ENCODE results near the gene ZBTB20. TPM values are rescaled to one million over a fixed set of nuclear protein-coding genes. Genes with fewer than 3 reads are reported as not detected.

The ZBTB20 gene
- total RNA-seq, 6 experiments from 2014 or later = 36.7 to 59.4 (median 46.7) TPM

GRCh38 chr3:114660124-114660523 lies 487.0 kb downstream of the ZBTB20 start:
- DNase-seq (no peak), ATAC-seq (peak; percentile 51 to 72 (median 56))
- no peaks in the 10 kb centered on the region for H3K27me3 ChIP-seq
- intact Hi-C loops (cut with DNase I) = no loop called here
- no peaks in the 10 kb centered on the region for H3K36me3 ChIP-seq
- H3K4me3 ChIP-seq = no peak overlapping the region
- H3K9me3 ChIP-seq = no peaks in the 10 kb centered on the region
- H3K4me1 ChIP-seq = peaks cover 0 to 27% (median 7%) of the 10 kb centered on the region in 4 donors
- H3K27ac ChIP-seq = peak overlapping the region in 2 of 3 donors; percentile 7 to 76
- 30% methylated on average over 6 of the region's 6 CpGs for WGBS (ENCODE audit: insufficient coverage, low coverage, low lambda C conversion rate, missing lambda C conversion rate)
- no peak for TF ChIP-seq POLR2A (IDR thresholded peaks at IDR 0.05)
- TF ChIP-seq, protein P1, sequence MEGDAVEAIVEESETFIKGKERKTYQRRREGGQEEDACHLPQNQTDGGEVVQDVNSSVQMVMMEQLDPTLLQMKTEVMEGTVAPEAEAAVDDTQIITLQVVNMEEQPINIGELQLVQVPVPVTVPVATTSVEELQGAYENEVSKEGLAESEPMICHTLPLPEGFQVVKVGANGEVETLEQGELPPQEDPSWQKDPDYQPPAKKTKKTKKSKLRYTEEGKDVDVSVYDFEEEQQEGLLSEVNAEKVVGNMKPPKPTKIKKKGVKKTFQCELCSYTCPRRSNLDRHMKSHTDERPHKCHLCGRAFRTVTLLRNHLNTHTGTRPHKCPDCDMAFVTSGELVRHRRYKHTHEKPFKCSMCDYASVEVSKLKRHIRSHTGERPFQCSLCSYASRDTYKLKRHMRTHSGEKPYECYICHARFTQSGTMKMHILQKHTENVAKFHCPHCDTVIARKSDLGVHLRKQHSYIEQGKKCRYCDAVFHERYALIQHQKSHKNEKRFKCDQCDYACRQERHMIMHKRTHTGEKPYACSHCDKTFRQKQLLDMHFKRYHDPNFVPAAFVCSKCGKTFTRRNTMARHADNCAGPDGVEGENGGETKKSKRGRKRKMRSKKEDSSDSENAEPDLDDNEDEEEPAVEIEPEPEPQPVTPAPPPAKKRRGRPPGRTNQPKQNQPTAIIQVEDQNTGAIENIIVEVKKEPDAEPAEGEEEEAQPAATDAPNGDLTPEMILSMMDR (IDR thresholded peaks at IDR 0.05) = no peak

DNA sequence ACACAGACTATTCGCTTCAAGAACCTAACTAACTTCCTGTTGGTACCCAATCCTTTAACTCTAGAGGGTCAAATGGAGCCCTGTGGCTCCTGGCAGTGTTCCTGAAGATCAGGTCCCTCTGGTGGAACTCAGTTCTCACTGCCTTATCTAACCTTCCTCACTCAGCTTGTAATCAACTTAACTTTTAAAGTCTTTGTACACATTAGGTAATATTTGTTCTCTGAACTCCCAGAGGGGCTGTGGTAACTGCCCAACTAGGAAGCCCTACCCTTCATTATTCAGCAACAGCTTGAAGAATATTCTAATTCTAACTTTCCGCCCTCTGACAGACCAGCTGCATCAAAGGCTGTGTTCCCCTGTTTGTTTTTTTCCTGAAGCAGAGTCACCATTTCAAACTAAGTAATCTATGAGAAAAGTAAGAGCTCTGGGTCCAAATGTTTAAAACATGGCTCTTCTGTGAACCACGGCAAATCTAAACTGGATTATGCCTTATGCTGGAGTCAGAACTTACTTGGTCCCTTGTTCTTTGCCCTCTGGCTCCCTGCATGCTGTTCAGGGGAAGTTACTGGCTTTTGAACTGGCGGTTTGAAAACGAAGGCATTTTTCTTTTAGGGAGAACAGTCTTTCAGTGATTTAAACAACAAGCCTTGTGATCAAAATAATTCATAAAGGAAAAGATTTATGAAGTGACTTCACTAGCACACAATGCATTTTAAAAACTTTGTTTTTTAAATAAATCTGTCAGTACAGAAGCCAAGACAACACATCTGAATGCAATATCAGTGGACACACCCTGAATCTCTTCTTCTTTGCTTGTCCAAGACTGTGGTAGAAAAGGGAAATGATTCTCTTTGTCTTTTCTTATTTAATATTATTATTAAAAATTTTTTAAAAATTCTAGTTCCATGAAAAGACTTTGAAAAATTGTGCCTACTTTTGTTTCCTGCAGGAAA lies 487.7 kb downstream of the ZBTB20 start:
- H3K9me3 ChIP-seq = no peaks in the 10 kb centered on the region
- H3K4me1 ChIP-seq = peaks cover 0 to 27% (median 7%) of the 10 kb centered on the region in 4 donors
- WGBS (ENCODE audit: insufficient coverage, low coverage, low lambda C conversion rate, missing lambda C conversion rate) = 43% methylated on average over 5 of the region's 5 CpGs
- H3K36me3 ChIP-seq = no peaks in the 10 kb centered on the region
- H3K4me3 ChIP-seq = peak overlapping the region in 1 of 3 donors; percentile 8
- DNase-seq = no peak
- TF ChIP-seq, protein P1 (IDR thresholded peaks at IDR 0.05) = no peak
- no peak for TF ChIP-seq POLR2A (IDR thresholded peaks at IDR 0.05)
- intact Hi-C loops (cut with DNase I) = no loop called here
- peak; percentile 71 to 86 (median 84) for ATAC-seq
- no peaks in the 10 kb centered on the region for H3K27me3 ChIP-seq
- peak overlapping the region; percentile 7 to 76 (median 25) for H3K27ac ChIP-seq

DNA sequence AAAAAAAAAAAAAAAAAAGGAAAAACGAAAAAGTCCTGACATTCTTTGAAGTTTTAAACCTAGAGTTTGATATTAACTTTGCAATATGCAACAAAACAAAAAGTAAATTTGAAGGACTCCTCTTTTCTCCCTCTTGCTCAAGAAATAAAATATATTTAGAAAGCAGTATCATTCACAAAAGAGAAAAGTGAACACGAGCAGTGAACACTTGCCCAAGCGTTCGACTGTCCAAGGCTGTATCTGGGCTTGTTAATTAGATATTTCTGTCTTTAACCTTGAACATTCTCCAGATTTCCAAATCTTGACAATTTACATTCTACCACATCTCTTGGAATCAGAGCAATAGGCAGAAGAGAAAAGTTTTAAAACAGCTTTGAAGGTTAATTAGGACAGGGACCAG lies 495.5 kb downstream of the ZBTB20 start:
- Histone ChIP-seq H3K27me3 (no peaks in the 10 kb centered on the region), H3K27ac (no peak overlapping the region), H3K9me3 (no peaks in the 10 kb centered on the region), H3K36me3 (no peaks in the 10 kb centered on the region), H3K4me3 (no peak overlapping the region), H3K4me1 (peaks cover 0 to 4% (median 0%) of the 10 kb centered on the region in 4 donors)
- TF ChIP-seq, protein P1 (IDR thresholded peaks at IDR 0.05) = no peak
- no peak for TF ChIP-seq POLR2A (IDR thresholded peaks at IDR 0.05)
- DNase-seq = no peak
- intact Hi-C loops (cut with DNase I) = no loop called here
- ATAC-seq = peak in 3 of 4 donors; percentile 33 to 43 (median 38)
- WGBS (ENCODE audit: insufficient coverage, low coverage, low lambda C conversion rate, missing lambda C conversion rate) = 43% methylated on average over 4 of the region's 4 CpGs

DNA sequence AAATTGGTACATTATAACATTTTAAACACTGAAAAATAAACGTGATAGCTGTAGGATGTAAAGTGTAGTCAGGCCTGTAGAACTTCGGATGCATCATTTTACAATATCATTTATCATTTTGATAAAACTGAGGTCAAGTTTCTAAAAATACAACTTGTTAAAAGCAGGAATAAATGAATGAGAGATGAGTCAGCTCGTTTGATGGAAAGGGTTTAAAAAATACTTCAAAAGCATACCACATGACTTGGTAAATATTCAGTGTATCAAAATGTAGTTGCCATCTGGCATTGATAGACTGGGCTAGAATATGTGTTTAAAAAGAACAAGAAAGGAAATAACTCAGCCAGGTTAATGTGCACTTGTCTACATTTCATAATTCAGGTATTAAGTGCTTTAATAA lies 496.3 kb downstream of the ZBTB20 start:
- no peaks in the 10 kb centered on the region for H3K9me3 ChIP-seq
- DNase-seq (no peak), ATAC-seq (peak in 1 of 4 donors; percentile 46)
- TF ChIP-seq, protein P1 (IDR thresholded peaks at IDR 0.05) = no peak
- no peak for TF ChIP-seq POLR2A (IDR thresholded peaks at IDR 0.05)
- intact Hi-C loops (cut with DNase I) = no loop called here
- H3K27me3 ChIP-seq = no peaks in the 10 kb centered on the region
- H3K36me3 ChIP-seq = no peaks in the 10 kb centered on the region
- no peak overlapping the region for H3K4me3 ChIP-seq
- peaks cover 0 to 4% (median 0%) of the 10 kb centered on the region in 4 donors for H3K4me1 ChIP-seq
- no peak overlapping the region for H3K27ac ChIP-seq
- 26% methylated on average over 3 of the region's 3 CpGs for WGBS (ENCODE audit: insufficient coverage, low coverage, low lambda C conversion rate, missing lambda C conversion rate)

Data from right lobe of liver (tissue), 6 donors.